Measurements from ENCODE around the gene MBD6. TPM values are rescaled to one million over a fixed set of nuclear protein-coding genes. Genes with fewer than 3 reads are reported as not detected.
"Not testable (repeated sequence)": the region's sequence is repeated elsewhere in the genome, so short reads cannot be mapped to it uniquely, and the experiment has no call there.

MBD6 gene
- polyA plus RNA-seq, 1 experiment: 8.3 TPM

- H3K27me3 ChIP-seq (ENCODE audit: control insufficient read depth, insufficient read depth, low read length): no peaks in the 10 kb centered on the region
- ChIA-PET CTCF (interaction anchor here (0.7 to 0.9 kb wide), 2 partner anchors 23 to 52 kb away, joined by 3 read pairs; no protein-coding TSS in a partner anchor), POLR2A (no interaction called here)
- no peak for TF ChIP-seq CTCF (IDR thresholded peaks at IDR 0.05; ENCODE audit: insufficient read depth, low read depth, low read length)
- no peak overlapping the region for H3K4me3 ChIP-seq (ENCODE audit: low read depth, low read length)
- peaks cover 42% of the 10 kb centered on the region for H3K36me3 ChIP-seq (ENCODE audit: control insufficient read depth, insufficient read depth, low read length)
- DNase-seq (ENCODE audit: low read depth): no peak
Observed at GRCh38 chr12:57511588-57512325, 10.9 kb upstream of the MBD6 start.

GRCh38 chr12:57512665-57513064, 10.0 kb upstream of the MBD6 start:
- H3K4me3 ChIP-seq (ENCODE audit: low read depth, low read length): no peak overlapping the region
- ChIA-PET POLR2A (interaction anchor here (0.6 kb wide), 1 partner anchor 19 kb away, joined by 4 read pairs; no protein-coding TSS in a partner anchor), CTCF (interaction anchor here (0.7 to 0.9 kb wide), 2 partner anchors 24 to 53 kb away, joined by 3 read pairs; no protein-coding TSS in a partner anchor)
- no peak for DNase-seq (ENCODE audit: low read depth)
- no peaks in the 10 kb centered on the region for H3K27me3 ChIP-seq (ENCODE audit: control insufficient read depth, insufficient read depth, low read length)
- peaks cover 48% of the 10 kb centered on the region for H3K36me3 ChIP-seq (ENCODE audit: control insufficient read depth, insufficient read depth, low read length)
- no peak for TF ChIP-seq CTCF (IDR thresholded peaks at IDR 0.05; ENCODE audit: insufficient read depth, low read depth, low read length)

- ChIA-PET POLR2A (no interaction called here), CTCF (no interaction called here)
- TF ChIP-seq CTCF (IDR thresholded peaks at IDR 0.05; ENCODE audit: insufficient read depth, low read depth, low read length): no peak
- DNase-seq (ENCODE audit: low read depth): no peak
- no peaks in the 10 kb centered on the region for H3K27me3 ChIP-seq (ENCODE audit: control insufficient read depth, insufficient read depth, low read length)
- H3K4me3 ChIP-seq (ENCODE audit: low read depth, low read length): no peak overlapping the region
- H3K36me3 ChIP-seq (ENCODE audit: control insufficient read depth, insufficient read depth, low read length): peaks cover 52% of the 10 kb centered on the region
Observed at GRCh38 chr12:57513266-57513665, 9.4 kb upstream of the MBD6 start.

- H3K36me3 ChIP-seq (ENCODE audit: control insufficient read depth, insufficient read depth, low read length): peaks cover 52% of the 10 kb centered on the region
- DNase-seq (ENCODE audit: low read depth); H3K4me3 ChIP-seq (ENCODE audit: low read depth, low read length); CTCF ChIA-PET; H3K27me3 ChIP-seq (ENCODE audit: control insufficient read depth, insufficient read depth, low read length); POLR2A ChIA-PET: not testable (repeated sequence)
Observed at GRCh38 chr12:57513677-57514076, 8.9 kb upstream of the MBD6 start.

GRCh38 chr12:57514246-57514645, 8.4 kb upstream of the MBD6 start:
- H3K4me3 ChIP-seq (ENCODE audit: low read depth, low read length); DNase-seq (ENCODE audit: low read depth); CTCF ChIA-PET; H3K27me3 ChIP-seq (ENCODE audit: control insufficient read depth, insufficient read depth, low read length); POLR2A ChIA-PET: not testable (repeated sequence)
- H3K36me3 ChIP-seq (ENCODE audit: control insufficient read depth, insufficient read depth, low read length): peaks cover 52% of the 10 kb centered on the region

- H3K27me3 ChIP-seq (ENCODE audit: control insufficient read depth, insufficient read depth, low read length): no peaks in the 10 kb centered on the region
- no peak for DNase-seq (ENCODE audit: low read depth)
- ChIA-PET CTCF (no interaction called here), POLR2A (no interaction called here)
- H3K36me3 ChIP-seq (ENCODE audit: control insufficient read depth, insufficient read depth, low read length): peaks cover 50% of the 10 kb centered on the region
- TF ChIP-seq CTCF (IDR thresholded peaks at IDR 0.05; ENCODE audit: insufficient read depth, low read depth, low read length): no peak
- H3K4me3 ChIP-seq (ENCODE audit: low read depth, low read length): no peak overlapping the region
Observed at GRCh38 chr12:57514720-57515407, 7.8 kb upstream of the MBD6 start.

All from BJ (cell line).